ENCODE measurements around the gene TRIM41.

The TRIM41 gene

GRCh38 chr5:181231432-181231831 lies 8.4 kb downstream of the TRIM41 start:
- DNase-seq (ENCODE audit: low read depth, low spot score): no peak

- DNase-seq (ENCODE audit: low read depth, low spot score): no peak
These were observed 9.5 kb downstream of the TRIM41 start for GRCh38 chr5:181232593-181232992.

- DNase-seq (ENCODE audit: low read depth, low spot score): no peak
These were observed 10.2 kb downstream of the TRIM41 start for GRCh38 chr5:181233088-181233800.

- no peak for DNase-seq (ENCODE audit: low read depth, low spot score)
These were observed 10.8 kb downstream of the TRIM41 start for GRCh38 chr5:181233801-181234454.

- DNase-seq (ENCODE audit: low read depth, low spot score): no peak
These were observed 11.6 kb downstream of the TRIM41 start for GRCh38 chr5:181234455-181235306.

GRCh38 chr5:181235323-181235688 lies 12.2 kb downstream of the TRIM41 start:
- no peak for DNase-seq (ENCODE audit: low read depth, low spot score)

GRCh38 chr5:181235689-181236366 lies 12.7 kb downstream of the TRIM41 start:
- no peak for DNase-seq (ENCODE audit: low read depth, low spot score)

- DNase-seq (ENCODE audit: low read depth, low spot score): no peak
These were observed 13.4 kb downstream of the TRIM41 start for GRCh38 chr5:181236471-181236870.

GRCh38 chr5:181236954-181237641 lies 14.0 kb downstream of the TRIM41 start:
- DNase-seq (ENCODE audit: low read depth, low spot score): no peak

GRCh38 chr5:181237729-181238385 lies 14.8 kb downstream of the TRIM41 start:
- DNase-seq (ENCODE audit: low read depth, low spot score): no peak

- DNase-seq (ENCODE audit: low read depth, low spot score): no peak
These were observed 16.1 kb downstream of the TRIM41 start for GRCh38 chr5:181239062-181239663.

GRCh38 chr5:181241393-181241975 lies 18.4 kb downstream of the TRIM41 start:
- no peak for DNase-seq (ENCODE audit: low read depth, low spot score)

GRCh38 chr5:181242031-181242451 lies 19.0 kb downstream of the TRIM41 start:
- DNase-seq (ENCODE audit: low read depth, low spot score): no peak

GRCh38 chr5:181243018-181243563 lies 20.0 kb downstream of the TRIM41 start:
- no peak for DNase-seq (ENCODE audit: low read depth, low spot score)

- no peak for DNase-seq (ENCODE audit: low read depth, low spot score)
These were observed 20.7 kb downstream of the TRIM41 start, which contains the start of gene RACK1 for GRCh38 chr5:181243564-181244343. TSS of gene RACK1 (minus strand) at chr5:181243906. CDS start at chr5:181243800, 106 bp downstream.

- DNase-seq (ENCODE audit: low read depth, low spot score): no peak
These were observed 22.6 kb downstream of the TRIM41 start for GRCh38 chr5:181245427-181246275.

- no peak for DNase-seq (ENCODE audit: low read depth, low spot score)
These were observed 23.4 kb downstream of the TRIM41 start for GRCh38 chr5:181246276-181247049.

Measured in iPS DF 19.7 (cell line).